ENCODE data around the gene CEP78. TPM values are rescaled to one million over a fixed set of nuclear protein-coding genes. Genes with fewer than 3 reads are reported as not detected.

Gene CEP78
- total RNA-seq, 1 donor from 2014 or later: 34.6 TPM

GRCh38 chr9:78303377-78304062 lies 67.6 kb downstream of the CEP78 start:
- intact Hi-C loops (cut with micrococcal nuclease): no loop called here

DNA sequence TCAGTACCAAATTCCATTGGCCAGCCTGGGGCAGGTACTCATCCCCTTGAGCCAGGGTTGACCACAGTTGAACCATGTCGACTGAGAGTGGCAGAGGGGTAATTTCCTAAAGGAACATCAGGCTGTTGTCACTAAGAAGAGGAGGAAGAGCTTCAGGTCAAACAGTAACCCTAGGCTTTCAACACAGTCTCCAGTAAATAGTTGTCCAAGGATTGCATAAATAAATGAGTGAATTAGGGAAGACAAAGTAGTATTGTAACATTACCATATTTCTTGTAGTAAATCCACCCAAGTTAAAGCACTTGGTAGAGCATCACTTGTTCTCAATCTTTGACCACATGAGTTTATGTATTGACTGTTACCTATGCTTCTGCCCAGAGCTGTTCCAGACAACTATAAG lies 68.5 kb downstream of the CEP78 start:
- intact Hi-C loops (cut with micrococcal nuclease): no loop called here

- intact Hi-C loops (cut with micrococcal nuclease): no loop called here
Observed at GRCh38 chr9:78306222-78307076, 70.6 kb downstream of the CEP78 start.

DNA sequence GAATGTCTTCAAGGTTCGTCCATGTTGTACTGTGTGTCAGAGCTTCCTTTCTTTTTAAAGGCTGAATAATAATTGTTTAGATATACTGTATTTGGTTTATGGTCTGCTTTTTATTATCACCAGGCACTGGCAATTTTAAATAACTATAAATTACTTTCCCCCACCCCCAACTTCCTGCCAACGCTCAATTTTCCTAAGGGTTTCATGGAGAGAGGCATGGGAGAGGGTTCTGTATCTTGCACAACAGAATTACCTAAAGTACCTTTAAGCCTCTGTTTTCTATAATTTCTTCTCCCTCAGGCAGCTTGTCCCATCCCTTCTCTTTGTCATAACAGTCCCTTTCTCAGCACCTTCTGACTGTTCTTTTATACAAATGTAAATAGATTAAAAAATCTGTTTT lies 71.5 kb downstream of the CEP78 start:
- intact Hi-C loops (cut with micrococcal nuclease): no loop called here

- intact Hi-C loops (cut with micrococcal nuclease): no loop called here
Observed at GRCh38 chr9:78309066-78309465, 73.2 kb downstream of the CEP78 start.

- intact Hi-C loops (cut with micrococcal nuclease): no loop called here
Observed at GRCh38 chr9:78311075-78311474, 75.2 kb downstream of the CEP78 start.

DNA sequence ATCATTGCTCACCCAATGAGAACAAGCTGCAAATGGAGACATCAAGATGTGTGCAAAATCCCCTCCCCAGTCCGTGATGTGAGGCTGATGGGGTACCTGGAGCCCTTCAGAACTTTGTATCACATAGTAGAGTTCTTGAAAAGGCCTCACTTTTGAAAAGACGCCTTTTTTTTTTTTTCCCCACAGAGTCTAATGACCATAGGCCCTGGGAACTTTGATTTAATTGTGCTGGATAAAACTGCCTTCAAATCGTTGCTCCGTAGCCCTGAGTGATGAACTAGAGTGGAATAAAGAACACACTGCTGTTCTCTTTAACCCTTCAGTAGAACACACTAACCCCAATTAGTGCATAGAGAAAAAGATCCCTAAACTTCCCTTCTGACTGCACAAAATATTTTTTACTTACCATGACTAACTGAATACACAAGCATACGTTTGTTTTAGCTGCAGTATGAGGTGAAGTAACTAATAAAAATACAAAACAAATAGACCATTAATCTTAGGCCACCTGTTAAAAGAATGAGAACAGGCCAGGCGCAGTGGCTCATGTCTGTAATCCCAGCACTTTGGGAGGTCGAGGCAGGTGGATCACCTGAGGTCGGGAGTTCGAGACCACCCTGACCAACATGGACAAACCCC lies 76.1 kb downstream of the CEP78 start:
- intact Hi-C loops (cut with micrococcal nuclease): no loop called here

DNA sequence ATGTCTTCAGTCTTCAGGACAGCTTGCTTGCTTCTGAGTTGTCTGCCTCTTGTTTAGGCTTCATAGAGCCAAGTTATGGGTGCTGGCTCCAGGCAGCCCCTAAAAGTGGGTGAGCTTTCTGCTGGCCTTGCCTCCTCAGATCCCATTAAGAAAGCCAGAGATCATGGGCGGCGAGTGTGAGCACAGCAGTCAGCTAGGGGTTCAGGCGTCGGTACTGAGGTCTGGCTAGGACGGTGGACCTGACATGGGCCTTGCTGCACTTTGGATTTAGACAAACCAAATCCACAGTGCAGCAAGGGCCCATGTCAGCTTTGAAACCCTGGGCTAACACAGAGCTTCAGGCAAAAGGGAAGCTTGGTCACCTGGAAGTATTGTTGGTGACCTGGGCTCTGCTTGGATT lies 78.7 kb downstream of the CEP78 start:
- intact Hi-C loops (cut with micrococcal nuclease): no loop called here

GRCh38 chr9:78314953-78315870 lies 79.3 kb downstream of the CEP78 start:
- intact Hi-C loops (cut with micrococcal nuclease): no loop called here

GRCh38 chr9:78316166-78316892 lies 80.5 kb downstream of the CEP78 start:
- intact Hi-C loops (cut with micrococcal nuclease): no loop called here

DNA sequence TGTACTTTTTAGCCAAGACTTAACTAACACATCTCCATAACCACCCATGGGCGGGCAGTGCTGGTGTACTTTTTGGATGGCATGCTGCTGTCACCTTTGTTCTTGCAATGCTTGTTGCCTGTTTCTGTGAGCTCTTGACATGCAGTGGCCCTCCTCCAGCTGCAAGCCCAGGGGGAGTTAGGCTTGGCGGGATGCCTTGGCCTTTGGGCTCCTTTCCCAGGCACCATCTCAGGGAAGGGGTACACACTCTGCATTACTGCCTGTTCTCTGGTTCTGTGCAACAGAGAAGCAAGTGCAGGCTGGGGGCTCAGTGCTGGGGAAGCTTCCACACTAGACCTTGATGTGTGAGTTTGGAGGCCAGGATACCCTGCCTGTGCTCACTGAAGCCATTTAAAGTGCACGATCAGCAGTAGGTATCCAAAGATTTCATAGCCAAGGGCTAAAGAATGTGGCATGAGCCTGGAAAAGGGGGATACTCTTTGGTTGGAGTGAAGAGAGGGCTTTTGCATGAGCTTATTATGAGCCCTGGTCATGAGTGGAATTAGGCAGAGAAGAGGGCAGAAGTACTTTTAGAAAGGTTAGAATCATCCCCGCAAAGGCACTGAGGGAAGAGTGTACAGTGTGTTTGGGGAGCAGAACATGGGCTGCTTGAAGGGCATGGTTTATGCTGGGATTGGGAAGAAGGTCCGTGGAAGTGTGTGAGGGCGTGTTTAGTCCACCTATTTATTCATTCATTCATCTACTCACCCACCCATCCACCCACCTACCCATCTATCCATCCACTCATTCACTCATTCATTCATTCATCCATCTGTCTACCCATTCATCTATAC lies 83.5 kb downstream of the CEP78 start:
- intact Hi-C loops (cut with micrococcal nuclease): no loop called here

DNA sequence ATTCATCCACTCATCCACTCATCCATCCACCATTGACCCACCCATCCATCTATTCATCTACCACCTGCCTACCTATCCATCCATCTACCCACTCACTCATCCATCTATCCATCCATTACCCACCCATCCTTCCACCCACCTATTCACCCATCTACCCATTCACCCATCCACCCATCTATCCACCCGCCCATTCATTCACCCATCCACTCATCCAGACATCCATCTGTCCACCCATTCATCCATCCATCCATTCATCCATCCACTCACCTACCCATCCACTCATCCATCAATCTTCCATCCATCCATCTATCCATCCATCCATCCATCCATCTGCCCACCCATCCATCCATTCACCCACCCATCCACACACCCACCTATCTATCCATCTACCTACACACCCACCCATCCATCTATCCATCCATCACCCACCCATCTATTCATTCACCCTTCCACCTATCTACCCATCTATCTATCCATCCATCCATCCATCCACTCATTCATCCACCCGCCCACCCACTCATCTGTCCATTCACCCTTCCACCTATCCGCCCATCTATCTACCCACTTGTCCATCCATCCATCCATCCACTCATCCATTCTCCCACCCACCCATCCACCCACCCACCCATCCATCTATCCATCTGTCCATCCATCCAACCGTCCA lies 84.3 kb downstream of the CEP78 start:
- intact Hi-C loops (cut with micrococcal nuclease): no loop called here

DNA sequence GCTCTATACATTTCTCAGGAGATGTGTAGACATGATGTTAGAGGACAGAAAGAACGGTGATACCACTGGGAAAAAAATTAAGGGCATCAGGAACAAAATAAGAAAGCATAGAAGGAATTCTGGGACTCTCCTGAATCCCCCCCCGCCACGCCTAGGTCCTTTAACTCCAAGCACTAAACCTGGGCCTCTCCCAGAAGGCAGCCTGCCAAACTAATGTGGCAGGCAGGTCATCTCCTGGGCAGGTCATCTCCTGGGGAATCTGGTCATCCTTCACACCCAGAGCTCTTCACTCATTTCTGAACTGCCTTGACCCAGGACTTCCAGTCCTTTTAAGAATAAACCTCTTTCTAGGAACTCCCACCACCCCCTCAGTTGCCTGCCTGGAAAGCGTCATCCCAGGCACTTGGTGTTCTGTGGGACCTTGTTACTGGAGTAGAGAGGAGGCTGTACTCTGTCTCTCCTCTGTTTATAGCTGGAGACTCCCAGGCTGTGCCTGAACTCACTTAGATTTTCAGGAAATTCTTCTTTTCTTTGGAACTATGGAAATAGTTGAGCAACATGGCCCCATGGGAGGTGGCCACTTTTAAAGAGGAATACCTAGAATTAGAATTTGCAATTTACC lies 85.1 kb downstream of the CEP78 start:
- intact Hi-C loops (cut with micrococcal nuclease): no loop called here

DNA sequence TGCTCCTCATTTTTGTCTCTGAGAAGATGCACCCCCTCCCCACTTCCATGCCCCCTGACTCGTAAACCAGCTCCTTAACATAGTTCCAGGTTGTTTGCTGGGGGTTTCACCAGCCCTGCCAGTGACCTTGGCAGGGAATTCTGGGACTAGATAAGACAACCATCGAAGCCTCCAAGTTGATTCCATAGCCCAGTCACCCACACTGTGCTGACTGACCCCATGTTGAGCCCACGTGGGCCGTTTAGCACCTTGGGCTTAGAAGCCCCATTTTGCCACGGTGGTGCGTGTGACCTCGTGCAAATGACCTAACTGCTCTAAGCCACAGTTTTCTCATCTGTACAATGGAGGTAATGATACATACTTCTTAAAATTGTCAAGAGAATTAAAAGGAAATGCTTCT lies 85.6 kb downstream of the CEP78 start:
- intact Hi-C loops (cut with micrococcal nuclease): no loop called here

DNA sequence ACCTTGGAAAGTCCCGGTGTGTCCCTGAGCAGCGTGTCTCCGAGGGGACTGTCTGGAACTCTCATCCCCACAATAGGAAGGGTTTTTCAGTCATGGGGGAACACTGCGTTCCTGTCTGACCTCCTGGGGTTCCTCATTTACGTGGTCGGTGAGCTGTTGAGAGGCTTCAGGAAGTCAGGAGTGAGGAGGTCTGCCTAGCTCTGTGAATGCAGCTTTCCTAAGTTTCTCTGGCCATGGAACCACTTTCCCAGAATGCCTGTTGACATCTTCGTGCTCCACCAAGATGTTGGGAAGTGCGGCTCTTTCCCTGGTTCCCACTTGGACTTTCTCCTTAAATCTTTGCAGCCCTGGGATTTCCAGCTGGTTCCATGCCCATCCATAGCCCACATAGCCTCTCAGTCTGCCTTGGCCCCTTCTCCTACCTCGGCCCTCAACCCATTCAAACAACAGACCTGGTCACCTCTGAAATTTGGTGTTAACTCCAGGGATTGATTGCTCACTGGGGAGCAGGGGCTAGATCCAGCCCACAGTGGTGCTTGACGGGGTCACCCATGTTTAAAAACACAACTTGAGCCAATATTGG lies 88.3 kb downstream of the CEP78 start:
- intact Hi-C loops (cut with micrococcal nuclease): no loop called here

GRCh38 chr9:78324682-78325081 lies 88.8 kb downstream of the CEP78 start:
- intact Hi-C loops (cut with micrococcal nuclease): no loop called here

- intact Hi-C loops (cut with micrococcal nuclease): no loop called here
Observed at GRCh38 chr9:78325343-78325742, 89.5 kb downstream of the CEP78 start.

DNA sequence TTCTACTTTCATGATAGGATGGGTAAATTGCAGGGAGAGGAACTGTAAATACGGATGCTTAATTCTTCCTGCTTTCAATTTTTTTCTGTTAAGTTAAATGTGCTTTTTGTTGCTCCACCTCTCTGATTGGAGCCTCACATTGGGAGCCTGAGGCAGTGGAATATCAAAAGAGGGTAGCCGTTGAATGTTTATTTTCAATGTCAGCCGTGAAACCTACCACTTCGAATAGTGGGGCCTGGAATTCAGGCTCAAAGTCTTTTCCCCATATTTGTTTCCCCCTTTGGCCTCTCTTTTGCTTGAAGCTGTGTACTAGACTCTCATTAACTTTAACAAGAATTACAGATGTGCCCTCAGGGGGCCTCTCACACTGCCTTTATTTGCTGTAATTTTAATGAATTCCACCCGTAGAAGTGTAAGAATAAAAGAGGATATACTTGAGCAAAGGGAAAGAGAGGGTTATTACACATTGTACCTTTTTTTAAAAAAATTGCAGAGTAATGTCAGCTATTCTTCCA lies 90.0 kb downstream of the CEP78 start:
- intact Hi-C loops (cut with micrococcal nuclease): no loop called here
